C4-2B (cell line): ENCODE data around the gene LRIT2.

Experiments used
- CTCF ChIP-seq: fragments of 450-650 bp; conservative IDR thresholded peaks from 2 replicates; pipeline ENCODE4 v1.5.1; 2017; ENCODE audit warnings: mild to moderate bottlenecking
- ZFX ChIP-seq: fragments of 450-650 bp; IDR thresholded peaks from 2 replicates; pipeline ENCODE4 v1.6.1; 2017

GRCh38 chr10:84185526-84186175, 39.7 kb downstream of the LRIT2 start:
- TF ChIP-seq CTCF (no peak), ZFX (no peak)
